ENCODE measurements around the gene ANKRD33B.

The ANKRD33B gene

GRCh38 chr5:10702911-10703491, 139.1 kb downstream of the ANKRD33B start:
- no peak for FAIRE-seq

DNA sequence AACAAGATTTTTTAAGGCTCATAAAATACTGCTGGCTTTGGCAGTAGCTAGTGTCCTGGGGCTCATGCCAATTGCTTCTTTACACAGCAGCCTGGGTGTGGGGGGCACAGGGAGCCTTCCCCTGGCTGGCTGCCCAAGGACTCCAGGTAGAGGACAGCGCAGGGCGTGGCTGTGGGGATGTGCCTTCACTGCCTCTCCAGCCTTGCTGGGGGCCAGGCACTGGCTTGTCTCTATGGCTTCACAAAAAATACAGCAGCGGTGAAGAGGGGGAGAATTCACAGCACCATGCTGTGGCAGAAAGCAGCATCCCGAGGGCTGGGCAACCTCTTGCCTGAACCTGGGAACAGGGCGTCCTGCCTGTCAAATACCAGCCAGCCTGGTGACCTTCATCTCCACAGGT, 139.8 kb downstream of the ANKRD33B start:
- FAIRE-seq, result no peak

DNA sequence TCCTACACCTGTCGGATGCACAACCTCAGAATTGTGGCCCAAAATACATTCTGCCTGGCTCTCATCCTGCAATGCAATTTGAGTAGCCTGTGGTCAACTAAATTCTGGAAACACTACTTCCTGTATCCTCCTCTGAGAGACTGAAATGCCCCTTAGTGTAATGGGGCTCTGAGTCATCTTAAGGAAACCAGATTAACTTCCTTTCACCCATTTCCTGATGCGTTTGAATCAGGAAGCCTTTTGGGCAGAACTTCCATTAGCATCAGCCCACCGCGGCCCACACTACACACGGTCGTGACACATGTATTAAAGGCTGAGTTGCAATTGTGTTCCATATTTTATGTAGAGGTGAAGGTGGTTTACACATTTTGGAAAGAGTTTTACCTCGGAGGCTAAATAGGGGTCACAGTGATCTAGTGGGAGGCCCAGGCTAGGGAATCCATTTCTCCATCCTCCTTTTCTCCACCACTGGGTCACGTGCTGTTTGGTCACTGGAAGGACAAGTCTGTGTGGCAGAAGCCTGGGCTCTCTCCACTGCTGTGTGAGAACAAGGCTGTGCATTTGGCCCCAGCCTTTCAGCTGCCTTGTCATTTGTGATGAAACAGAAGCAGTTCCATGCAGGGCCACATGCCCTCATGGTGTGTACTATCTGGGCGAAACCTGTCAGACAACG, 141.2 kb downstream of the ANKRD33B start:
- no peak for FAIRE-seq

GRCh38 chr5:10705747-10706146, 141.9 kb downstream of the ANKRD33B start:
- no peak for FAIRE-seq

GRCh38 chr5:10706326-10706725, 142.5 kb downstream of the ANKRD33B start:
- FAIRE-seq, result no peak
